ENCODE measurements around the gene FCGR3B.
"Not testable (repeated sequence)": the region's sequence is repeated elsewhere in the genome, so short reads cannot be mapped to it uniquely, and the experiment has no call there.

Gene FCGR3B

DNA sequence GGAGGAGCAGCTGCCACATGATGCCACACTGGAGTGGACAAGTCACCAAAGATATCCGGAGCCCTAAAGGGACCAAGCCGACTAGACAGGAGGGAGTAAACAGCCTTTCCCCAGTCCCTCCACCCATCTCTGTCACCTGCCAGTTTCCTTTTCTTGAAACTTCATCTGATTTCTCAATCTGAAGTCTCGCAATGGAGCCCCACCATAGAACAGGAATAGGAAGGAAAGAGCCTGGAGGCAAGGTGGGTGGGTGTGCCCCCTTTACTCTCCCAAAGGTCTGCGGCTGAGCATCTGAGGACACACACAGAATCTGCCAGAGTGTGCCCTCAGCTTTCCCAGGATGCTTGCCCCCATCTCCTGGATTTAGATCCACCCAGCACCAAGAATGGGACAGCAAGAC is at the start of gene FCGR3B:
Gene FCGR3B (minus strand): TSS at position 101 of the 400 bp plus-strand sequence. CDS start 82 bp downstream, at position 19.
- DNase-seq (ENCODE audit: low read depth in 2 of 2): no peak

- no peak for DNase-seq (ENCODE audit: low read depth in 2 of 2)
These were observed 47.5 kb upstream of the FCGR3B start for GRCh38 chr1:161678500-161678899.

- DNase-seq (ENCODE audit: low read depth in 2 of 2): no peak
These were observed 46.1 kb upstream of the FCGR3B start for GRCh38 chr1:161676958-161677689.

DNA sequence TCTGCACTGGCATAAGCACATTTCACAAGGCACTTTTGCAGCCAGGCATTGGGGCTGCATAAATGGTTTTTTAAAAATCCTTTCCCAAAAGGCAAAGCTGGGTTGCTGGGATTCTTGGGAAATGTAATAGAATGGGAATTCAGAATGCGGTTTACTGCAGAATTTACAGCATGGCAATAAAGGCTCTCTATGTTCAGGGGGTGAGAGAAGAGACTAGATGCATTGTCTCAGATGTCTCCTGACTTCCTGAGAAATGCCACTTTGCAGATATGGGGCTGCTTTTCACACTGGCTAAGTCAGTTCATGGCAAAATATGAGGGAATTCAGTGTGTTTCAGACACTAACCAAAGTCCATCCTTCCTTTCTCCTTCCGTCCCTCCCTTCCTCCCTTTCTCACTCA is 45.5 kb upstream of the FCGR3B start:
- DNase-seq (ENCODE audit: low read depth in 2 of 2): no peak

DNA sequence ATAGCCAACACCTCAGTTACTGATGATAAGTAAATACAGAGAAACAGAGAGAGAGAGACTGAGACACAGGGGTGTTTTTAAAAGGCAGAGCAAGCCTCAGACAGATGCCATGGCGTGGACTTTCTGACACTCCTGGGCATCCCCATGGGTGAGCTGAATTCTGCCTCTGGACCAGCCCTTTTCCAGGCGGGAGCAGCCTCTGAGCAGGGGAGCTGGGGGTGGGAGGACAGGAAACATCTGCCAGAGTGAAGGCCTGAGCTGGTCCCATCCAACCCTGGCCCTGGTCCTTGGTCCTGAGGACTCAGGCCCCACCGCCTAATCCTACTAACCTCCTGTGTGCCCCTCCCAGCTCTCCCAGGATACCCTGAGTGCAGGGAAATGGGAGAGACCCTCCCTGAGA is 43.9 kb upstream of the FCGR3B start:
- not testable (repeated sequence) for DNase-seq (ENCODE audit: low read depth in 2 of 2)

GRCh38 chr1:161674447-161674846 is 43.5 kb upstream of the FCGR3B start:
- DNase-seq (ENCODE audit: low read depth in 2 of 2): not testable (repeated sequence)

- not testable (repeated sequence) for DNase-seq (ENCODE audit: low read depth in 2 of 2)
These were observed 42.5 kb upstream of the FCGR3B start for GRCh38 chr1:161673437-161673836.

- not testable (repeated sequence) for DNase-seq (ENCODE audit: low read depth in 2 of 2)
These were observed 40.4 kb upstream of the FCGR3B start for GRCh38 chr1:161671045-161672020.

- not testable (repeated sequence) for DNase-seq (ENCODE audit: low read depth in 2 of 2)
These were observed 33.7 kb upstream of the FCGR3B start for GRCh38 chr1:161664689-161665088.

- DNase-seq (ENCODE audit: low read depth in 2 of 2): not testable (repeated sequence)
These were observed 32.6 kb upstream of the FCGR3B start for GRCh38 chr1:161663569-161663968.

GRCh38 chr1:161662684-161663339 is 31.8 kb upstream of the FCGR3B start, which contains the start of gene FCGR2B:
Gene FCGR2B, plus strand, starts transcription at chr1:161663143. Its CDS starts 99 bp downstream, at chr1:161663242.
- not testable (repeated sequence) for DNase-seq (ENCODE audit: low read depth in 2 of 2)

DNA sequence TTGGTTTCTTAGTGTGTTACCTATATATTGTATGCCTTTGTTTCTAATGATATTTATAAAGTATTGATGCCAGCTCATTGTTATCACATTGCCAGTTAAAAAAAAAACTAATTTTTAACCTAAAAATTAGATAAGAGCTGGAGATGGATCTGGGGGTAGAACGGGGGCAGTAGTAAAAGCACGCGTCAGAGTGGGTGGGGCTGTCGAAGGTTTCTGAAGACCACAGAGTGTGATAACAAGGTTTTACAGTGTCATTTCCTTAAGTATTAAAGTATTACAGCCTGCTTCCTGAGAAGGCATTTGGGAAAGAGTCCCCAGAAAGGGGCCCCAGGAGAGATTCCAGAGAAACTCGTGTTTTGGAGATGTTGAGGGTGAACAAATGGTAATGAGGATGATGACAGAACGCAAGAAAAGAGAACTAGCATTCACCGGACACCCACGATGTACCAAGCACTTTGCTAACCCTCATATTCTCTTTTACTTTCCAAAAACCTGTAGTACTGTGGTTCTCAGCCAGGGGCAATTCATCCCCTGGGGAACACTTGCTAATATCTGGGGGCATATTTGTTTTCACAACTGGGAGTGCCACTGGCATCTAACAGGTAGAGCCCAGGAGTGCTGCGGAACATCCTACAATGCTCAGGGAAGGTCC is 30.8 kb upstream of the FCGR3B start:
- not testable (repeated sequence) for DNase-seq (ENCODE audit: low read depth in 2 of 2)

- DNase-seq (ENCODE audit: low read depth in 2 of 2): not testable (repeated sequence)
These were observed 27.5 kb upstream of the FCGR3B start for GRCh38 chr1:161658524-161658923.

GRCh38 chr1:161653971-161654370 is 23.0 kb upstream of the FCGR3B start:
- not testable (repeated sequence) for DNase-seq (ENCODE audit: low read depth in 2 of 2)

GRCh38 chr1:161653541-161653940 is 22.6 kb upstream of the FCGR3B start:
- not testable (repeated sequence) for DNase-seq (ENCODE audit: low read depth in 2 of 2)

- DNase-seq (ENCODE audit: low read depth in 2 of 2): not testable (repeated sequence)
These were observed 16.8 kb upstream of the FCGR3B start for GRCh38 chr1:161647507-161648360.

GRCh38 chr1:161644855-161645254 is 13.9 kb upstream of the FCGR3B start:
- DNase-seq (ENCODE audit: low read depth in 2 of 2): not testable (repeated sequence)

DNA sequence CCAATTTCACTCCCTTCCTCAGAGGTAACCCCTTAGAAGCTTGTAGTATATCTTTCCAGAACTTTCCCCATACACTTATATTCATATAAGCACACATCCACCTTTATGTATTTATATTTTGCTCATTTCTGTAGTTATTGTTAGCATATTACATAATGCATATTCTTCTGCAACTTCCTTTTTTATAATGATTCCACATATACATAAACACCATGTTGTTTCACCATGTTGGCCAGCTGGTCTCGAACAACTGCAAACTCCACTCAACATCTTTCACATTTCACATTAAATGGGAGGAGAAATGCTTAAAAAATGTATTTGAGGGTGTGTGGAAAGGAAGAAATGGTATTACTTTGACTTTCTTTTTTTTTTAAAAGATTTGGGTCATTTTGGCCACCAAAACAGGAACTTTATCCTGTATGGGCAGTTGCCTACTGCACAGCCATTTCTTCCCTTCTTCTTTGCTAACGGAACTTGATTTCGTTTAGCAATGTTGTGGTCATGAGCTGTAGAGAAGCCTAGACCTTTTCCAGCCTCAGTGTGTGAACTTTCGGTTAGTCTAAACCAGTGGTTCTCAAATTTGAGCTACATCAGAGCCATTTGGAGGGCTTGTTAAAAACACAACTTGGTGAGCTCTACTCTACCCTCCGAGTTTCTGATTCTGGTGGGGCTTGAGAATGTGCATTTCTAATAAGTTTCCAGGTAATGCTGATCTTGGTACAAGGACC is 12.7 kb upstream of the FCGR3B start:
- DNase-seq (ENCODE audit: low read depth in 2 of 2): not testable (repeated sequence)

- not testable (repeated sequence) for DNase-seq (ENCODE audit: low read depth in 2 of 2)
These were observed 11.7 kb upstream of the FCGR3B start for GRCh38 chr1:161642697-161643096.

- DNase-seq (ENCODE audit: low read depth in 2 of 2): not testable (repeated sequence)
These were observed 8.2 kb upstream of the FCGR3B start for GRCh38 chr1:161639203-161639602.

Measured in stimulated activated CD4-positive, alpha-beta T cell treated with anti-CD3 and anti-CD28 coated beads, Interleukin-1b, Interleukin-23, amount 100 ng/mL, for 4 hours (primary cell).